Right atrium auricular region (tissue), 2 donors: ENCODE results near the gene CRIM1. TPM values are rescaled to one million over a fixed set of nuclear protein-coding genes. Genes with fewer than 3 reads are reported as not detected.

ENCODE experiments used
- DNase-seq: peaks from one replicate; pipeline ENCODE4 v3.0.0-alpha.2; 2019; ENCODE audit warnings: low spot score
- H3K27ac ChIP-seq, 2 donors: fragments of 200-600 bp; sonication (generic); 1 replicate in 1 of 2; 2 replicates in 1 of 2; pipeline ENCODE4 v1.5.1; 2016 to 2019
- H3K27me3 ChIP-seq, 2 donors: fragments of 200-600 bp; sonication (generic); one replicate each; pipeline versions ENCODE4 v1.5.1 to v1.6.0; 2017 to 2019
- H3K36me3 ChIP-seq: fragments of 200-600 bp; sonication (generic); one replicate; pipeline ENCODE4 v1.5.1; 2016
- H3K4me1 ChIP-seq, 2 donors: fragments of 200-600 bp; sonication (generic); one replicate each; pipeline versions ENCODE4 v1.5.1 to v1.6.0; 2017 to 2019
- H3K4me3 ChIP-seq, 2 donors: fragments of 200-600 bp; sonication (generic); 1 replicate in 1 of 2; 2 replicates in 1 of 2; pipeline ENCODE4 v1.5.1; 2017 to 2019; ENCODE audit warnings: mild to moderate bottlenecking in 1 of 2, moderate library complexity in 1 of 2
- H3K9me3 ChIP-seq, 2 donors: fragments of 200-600 bp; sonication (generic); one replicate each; pipeline ENCODE4 v1.5.1; 2019
- total RNA-seq, 2 donors: library from RNA; depleted of rRNA; stranded (reverse); fragments of >200 nt; gene quantifications; one replicate each; pipeline ENCODE4 v1.1.0, GENCODE V29; 2016
- TF ChIP-seq, protein P1 (sequence below), 2 donors: fragments of 200-600 bp; sonication (generic); IDR thresholded peaks; one replicate each; pipeline ENCODE4 v1.5.1; 2019; ENCODE audit warnings: antibody characterized with exemption in 2 of 2

Gene CRIM1
- total RNA-seq, 2 donors from 2014 or later: 49.1 to 71.3 TPM

- H3K27ac ChIP-seq: no peak overlapping the region
- no peak overlapping the region for H3K4me3 ChIP-seq
- H3K4me1 ChIP-seq: peaks cover 0 to 16% of the 10 kb centered on the region in 2 donors
- TF ChIP-seq, protein P1, sequence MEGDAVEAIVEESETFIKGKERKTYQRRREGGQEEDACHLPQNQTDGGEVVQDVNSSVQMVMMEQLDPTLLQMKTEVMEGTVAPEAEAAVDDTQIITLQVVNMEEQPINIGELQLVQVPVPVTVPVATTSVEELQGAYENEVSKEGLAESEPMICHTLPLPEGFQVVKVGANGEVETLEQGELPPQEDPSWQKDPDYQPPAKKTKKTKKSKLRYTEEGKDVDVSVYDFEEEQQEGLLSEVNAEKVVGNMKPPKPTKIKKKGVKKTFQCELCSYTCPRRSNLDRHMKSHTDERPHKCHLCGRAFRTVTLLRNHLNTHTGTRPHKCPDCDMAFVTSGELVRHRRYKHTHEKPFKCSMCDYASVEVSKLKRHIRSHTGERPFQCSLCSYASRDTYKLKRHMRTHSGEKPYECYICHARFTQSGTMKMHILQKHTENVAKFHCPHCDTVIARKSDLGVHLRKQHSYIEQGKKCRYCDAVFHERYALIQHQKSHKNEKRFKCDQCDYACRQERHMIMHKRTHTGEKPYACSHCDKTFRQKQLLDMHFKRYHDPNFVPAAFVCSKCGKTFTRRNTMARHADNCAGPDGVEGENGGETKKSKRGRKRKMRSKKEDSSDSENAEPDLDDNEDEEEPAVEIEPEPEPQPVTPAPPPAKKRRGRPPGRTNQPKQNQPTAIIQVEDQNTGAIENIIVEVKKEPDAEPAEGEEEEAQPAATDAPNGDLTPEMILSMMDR (IDR thresholded peaks at IDR 0.05): no peak
- no peak for DNase-seq
- peaks cover 0 to 13% of the 10 kb centered on the region in 2 donors for H3K9me3 ChIP-seq
- H3K27me3 ChIP-seq: no peaks in the 10 kb centered on the region
- peaks cover 9% of the 10 kb centered on the region for H3K36me3 ChIP-seq
Observed at GRCh38 chr2:36469710-36470109, 114.1 kb downstream of the CRIM1 start.

GRCh38 chr2:36473230-36473629 is 117.7 kb downstream of the CRIM1 start:
- no peak for DNase-seq
- peaks cover 4 to 36% of the 10 kb centered on the region in 2 donors for H3K9me3 ChIP-seq
- peaks cover 23% of the 10 kb centered on the region for H3K36me3 ChIP-seq
- no peak overlapping the region for H3K4me3 ChIP-seq
- TF ChIP-seq, protein P1 (IDR thresholded peaks at IDR 0.05): no peak
- H3K27ac ChIP-seq: no peak overlapping the region
- no peaks in the 10 kb centered on the region for H3K27me3 ChIP-seq
- H3K4me1 ChIP-seq: peaks cover 0 to 30% of the 10 kb centered on the region in 2 donors

DNA sequence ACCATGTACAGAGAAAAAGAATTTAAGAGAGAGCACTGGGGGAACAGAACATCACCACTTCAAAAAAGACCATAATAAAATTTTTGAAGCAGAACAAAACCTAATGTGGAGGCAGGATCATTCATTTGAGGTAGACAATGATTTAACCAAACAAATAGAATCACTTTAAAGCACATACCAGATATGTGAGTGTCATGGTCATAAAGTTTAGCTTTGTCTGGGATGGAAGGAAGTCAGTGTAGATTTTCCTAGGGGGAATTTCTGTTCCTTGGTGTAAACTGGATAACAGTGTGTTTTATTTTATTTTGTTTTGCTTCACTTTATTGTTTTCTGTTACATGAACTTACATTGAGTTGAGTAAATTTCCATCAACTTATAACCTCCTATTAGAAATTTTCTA is 120.8 kb downstream of the CRIM1 start:
- Histone ChIP-seq H3K4me3 (no peak overlapping the region), H3K27ac (no peak overlapping the region), H3K27me3 (no peaks in the 10 kb centered on the region), H3K9me3 (peaks cover 4 to 36% of the 10 kb centered on the region in 2 donors), H3K36me3 (peaks cover 33% of the 10 kb centered on the region), H3K4me1 (peaks cover 0 to 22% of the 10 kb centered on the region in 2 donors)
- no peak for DNase-seq
- TF ChIP-seq, protein P1 (IDR thresholded peaks at IDR 0.05): no peak

DNA sequence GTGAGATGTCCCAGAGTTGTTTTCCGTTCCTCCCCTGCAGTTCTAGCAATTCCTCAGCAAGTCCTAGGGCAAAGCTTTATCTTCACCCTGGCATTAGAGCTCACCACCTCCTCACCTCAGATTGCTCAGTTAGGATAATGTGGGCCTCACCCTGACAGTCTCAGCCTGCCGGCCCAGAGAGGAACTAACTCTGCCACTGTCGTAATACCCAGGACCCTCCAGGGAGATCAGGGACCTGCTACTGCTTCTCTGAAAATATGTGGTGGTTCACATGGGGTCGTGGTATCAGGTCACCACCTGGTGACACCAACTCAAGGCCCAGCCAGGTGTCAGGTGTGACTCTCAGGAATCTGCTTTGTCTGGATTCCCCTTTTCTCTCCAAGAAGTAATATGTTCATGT is 121.7 kb downstream of the CRIM1 start:
- Histone ChIP-seq H3K27ac (peak overlapping the region in 1 of 2 donors; percentile 58), H3K9me3 (peaks cover 4 to 36% of the 10 kb centered on the region in 2 donors), H3K27me3 (no peaks in the 10 kb centered on the region), H3K4me1 (peaks cover 0 to 22% of the 10 kb centered on the region in 2 donors), H3K36me3 (peaks cover 33% of the 10 kb centered on the region), H3K4me3 (no peak overlapping the region)
- TF ChIP-seq, protein P1 (IDR thresholded peaks at IDR 0.05): no peak
- no peak for DNase-seq

DNA sequence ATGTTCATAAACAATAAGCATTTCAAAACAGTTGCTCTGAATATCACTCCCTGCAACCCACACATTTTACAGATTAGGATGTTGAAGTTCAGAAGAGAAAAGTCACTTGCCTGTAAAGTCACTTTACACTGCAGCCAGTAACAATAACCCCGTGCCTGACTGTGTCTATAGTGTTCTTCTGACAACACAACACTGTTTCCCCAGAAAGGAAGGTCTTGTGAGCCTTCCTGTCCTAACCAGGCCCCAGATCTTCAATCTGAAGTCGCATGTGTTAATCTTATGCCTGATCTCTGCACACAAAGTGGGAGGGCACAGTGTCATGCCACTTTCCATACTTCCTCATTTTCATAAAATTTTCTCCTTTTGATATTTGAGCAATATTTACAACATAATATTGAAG is 122.2 kb downstream of the CRIM1 start:
- Histone ChIP-seq H3K9me3 (peaks cover 4 to 36% of the 10 kb centered on the region in 2 donors), H3K27ac (peak overlapping the region; percentile 58 to 61), H3K27me3 (no peaks in the 10 kb centered on the region), H3K4me3 (no peak overlapping the region), H3K36me3 (peaks cover 33% of the 10 kb centered on the region), H3K4me1 (peaks cover 0 to 22% of the 10 kb centered on the region in 2 donors)
- DNase-seq: no peak
- TF ChIP-seq, protein P1 (IDR thresholded peaks at IDR 0.05): no peak

DNA sequence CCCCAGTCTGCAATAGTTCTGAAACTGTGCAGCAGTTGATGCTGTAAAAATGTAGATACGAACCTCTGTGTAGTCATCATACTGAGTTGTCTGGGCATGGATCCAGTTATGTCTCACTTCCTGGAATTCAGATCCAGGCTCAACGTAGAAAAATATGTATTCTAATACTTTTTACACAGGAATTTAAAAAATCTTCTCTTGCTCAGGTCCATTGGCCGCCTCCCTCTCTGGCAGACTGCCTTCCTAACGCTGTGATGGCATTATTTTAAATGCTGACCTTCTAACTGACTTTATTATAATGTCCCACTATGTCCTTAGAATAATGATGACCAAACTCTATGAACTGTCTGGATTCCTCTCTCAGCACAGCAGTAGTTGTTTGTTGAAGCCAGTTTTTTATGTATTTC is 122.8 kb downstream of the CRIM1 start:
- DNase-seq: no peak
- TF ChIP-seq, protein P1 (IDR thresholded peaks at IDR 0.05): no peak
- H3K27ac ChIP-seq: peak overlapping the region; percentile 58 to 61
- peaks cover 4 to 36% of the 10 kb centered on the region in 2 donors for H3K9me3 ChIP-seq
- H3K4me1 ChIP-seq: peaks cover 0 to 22% of the 10 kb centered on the region in 2 donors
- no peaks in the 10 kb centered on the region for H3K27me3 ChIP-seq
- H3K4me3 ChIP-seq: no peak overlapping the region
- peaks cover 33% of the 10 kb centered on the region for H3K36me3 ChIP-seq
